NCI-H1930 (cell line): ENCODE results near the gene PON2.
"Not testable (repeated sequence)": the region's sequence is repeated elsewhere in the genome, so short reads cannot be mapped to it uniquely, and the experiment has no call there.

Source experiments
- DNase-seq, 2 experiments: peaks; one replicate each; lab custom pipeline; 2025; lab: John Stamatoyannopoulos, UW

PON2 gene

DNA sequence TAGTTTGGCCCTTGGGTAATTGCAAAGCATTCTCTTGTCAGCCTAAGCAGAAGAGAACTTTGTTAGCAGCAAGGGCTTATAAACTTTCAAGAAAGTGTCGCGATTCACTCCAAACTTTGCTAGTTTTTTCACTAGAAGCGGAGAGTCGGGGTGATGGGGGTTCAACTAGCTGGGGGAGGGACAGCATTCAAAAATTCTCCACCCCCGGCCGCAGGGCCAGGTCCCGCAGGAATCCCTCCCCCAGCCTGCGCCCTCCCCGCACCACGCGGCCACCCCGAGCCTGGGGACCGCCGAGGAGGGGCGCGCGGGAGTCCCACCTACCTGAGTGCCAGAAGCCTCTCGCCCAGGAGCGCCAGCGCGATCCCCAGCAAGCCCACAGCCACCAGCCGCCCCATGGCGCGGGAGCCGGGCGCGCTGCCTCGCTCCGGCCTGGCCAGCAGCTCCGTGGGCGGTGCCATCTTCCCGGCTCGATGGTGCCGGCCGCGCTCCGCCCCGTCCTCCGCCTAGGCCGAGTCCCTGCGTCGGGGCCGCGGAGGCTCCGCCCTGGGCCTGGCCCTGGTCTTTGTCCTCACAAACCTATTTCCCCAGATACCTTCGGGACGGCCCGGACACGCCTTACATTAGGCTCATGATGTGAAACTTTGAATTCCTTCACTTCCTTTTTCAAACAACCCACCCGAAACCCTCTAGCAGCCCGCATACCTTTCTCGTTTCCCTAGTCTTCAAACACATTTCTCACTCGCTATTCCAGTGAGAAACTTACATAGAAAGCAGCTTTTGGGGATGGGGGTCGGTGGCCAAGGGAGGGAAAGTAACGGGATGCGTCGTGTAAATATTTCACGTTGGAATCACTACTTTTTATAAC lies at the start of gene PON2:
TSS of gene PON2 (minus strand) at position 472 of the 865 bp plus-strand sequence. CDS start at position 395, 77 bp downstream.
- DNase-seq = peak; percentile 53 to 69

GRCh38 chr7:95482424-95482823 lies 47.6 kb upstream of the PON2 start:
- DNase-seq = no peak

GRCh38 chr7:95481271-95482165 lies 46.7 kb upstream of the PON2 start:
- peak; percentile 73 to 74 for DNase-seq

DNA sequence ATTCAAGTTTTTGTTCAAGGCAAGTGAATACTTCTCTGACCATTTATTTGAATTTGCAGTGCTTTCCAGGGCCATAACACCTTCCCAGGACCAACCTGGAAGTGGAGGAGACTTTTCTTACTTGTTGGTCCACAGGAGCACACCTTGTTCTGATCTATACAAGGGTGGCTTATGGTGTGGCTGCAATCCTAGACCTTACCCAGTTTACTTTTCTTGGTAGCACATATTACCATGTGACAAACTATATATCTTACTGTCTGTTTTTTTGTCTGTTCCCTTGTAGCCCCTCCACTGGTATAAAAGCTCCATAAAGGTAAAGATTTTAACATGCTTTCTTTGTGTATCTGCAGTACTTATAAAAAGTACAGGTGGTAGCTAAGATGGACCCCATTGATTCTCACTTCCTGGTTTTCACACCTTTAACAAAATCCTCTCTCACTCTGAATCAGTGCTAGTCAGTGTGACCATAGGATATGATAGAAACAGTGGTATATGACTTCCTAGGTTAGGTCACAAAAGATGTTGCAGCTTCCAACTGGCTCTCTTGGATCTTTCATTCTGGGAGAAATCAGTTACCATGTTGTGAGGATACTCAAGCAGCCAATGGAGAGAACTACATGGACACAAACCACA lies 45.3 kb upstream of the PON2 start:
- DNase-seq = no peak

- DNase-seq = peak; percentile 74 to 78
Measured at GRCh38 chr7:95478272-95479037, 43.6 kb upstream of the PON2 start.

GRCh38 chr7:95476904-95477594 lies 42.2 kb upstream of the PON2 start:
- DNase-seq = peak; percentile 81 to 90

DNA sequence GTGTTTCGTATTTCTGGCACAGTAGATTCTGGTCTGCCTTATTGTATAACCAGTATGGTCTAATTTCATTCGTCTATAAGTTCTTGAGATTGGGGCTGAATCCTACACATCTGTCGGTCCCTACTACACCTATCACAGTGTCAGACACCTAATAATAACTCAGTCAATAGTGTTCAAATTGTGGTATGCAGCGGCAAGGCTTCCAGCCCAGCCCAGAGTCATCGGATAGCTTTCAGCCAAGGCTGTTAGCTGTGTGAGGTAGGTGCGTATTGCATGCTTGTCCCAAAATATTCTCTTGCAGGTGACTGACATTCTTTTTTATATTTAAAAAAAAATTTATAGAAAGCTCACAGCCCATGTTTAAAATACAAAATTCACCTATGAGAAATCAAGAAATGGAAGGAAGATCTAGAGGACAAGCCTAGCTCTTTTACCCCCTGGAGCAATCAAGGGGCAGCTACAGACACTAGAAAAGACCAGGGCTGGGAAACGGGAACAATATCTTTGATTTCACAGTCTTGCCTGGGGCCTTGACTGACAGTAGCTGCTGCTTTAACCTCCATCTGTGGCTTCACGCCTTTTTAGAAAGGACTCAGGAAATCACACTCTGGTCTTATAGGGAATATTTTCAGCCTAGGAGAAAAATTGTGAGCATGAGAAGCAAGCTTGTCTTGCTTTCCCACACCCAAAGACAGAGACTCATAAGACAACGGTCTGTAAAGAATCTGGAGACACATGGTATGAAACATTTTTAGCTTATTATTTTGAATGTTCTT lies 41.4 kb upstream of the PON2 start:
- peak in 1 of 2 experiments; percentile 33 for DNase-seq

DNA sequence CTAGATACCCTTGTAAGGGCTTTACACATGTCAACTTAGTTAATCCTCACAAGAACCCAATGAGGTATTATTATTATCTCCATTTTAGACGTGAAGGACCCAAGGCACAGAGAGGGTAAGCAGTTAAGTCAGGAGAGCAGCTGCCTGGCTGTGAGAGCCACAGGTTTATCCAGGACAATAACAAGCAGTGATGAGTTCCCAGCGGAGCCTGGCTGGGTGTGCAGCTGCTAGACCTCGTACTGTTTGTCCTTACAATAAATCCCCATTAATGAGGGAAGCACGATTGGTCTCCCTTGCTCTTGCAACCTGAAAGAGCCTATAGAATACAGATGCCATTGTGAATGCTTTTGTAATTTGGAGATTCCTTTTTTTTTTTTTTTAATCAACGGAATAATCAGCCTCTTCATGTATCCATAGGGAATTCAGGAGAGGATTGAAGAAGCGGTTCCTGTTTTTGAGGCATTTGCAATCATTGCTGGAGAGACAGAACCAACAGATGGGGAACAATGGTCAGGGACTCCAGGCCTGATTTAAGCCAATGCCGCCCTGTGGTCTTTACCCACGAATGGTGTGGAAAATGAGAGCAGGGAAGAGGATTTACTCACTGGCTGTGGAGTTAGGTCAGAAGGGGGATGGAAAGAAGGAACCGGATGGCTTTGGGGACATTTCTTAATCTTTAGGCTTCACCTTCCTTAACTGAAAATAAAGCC lies 38.6 kb upstream of the PON2 start:
- DNase-seq = peak; percentile 90 to 98

DNA sequence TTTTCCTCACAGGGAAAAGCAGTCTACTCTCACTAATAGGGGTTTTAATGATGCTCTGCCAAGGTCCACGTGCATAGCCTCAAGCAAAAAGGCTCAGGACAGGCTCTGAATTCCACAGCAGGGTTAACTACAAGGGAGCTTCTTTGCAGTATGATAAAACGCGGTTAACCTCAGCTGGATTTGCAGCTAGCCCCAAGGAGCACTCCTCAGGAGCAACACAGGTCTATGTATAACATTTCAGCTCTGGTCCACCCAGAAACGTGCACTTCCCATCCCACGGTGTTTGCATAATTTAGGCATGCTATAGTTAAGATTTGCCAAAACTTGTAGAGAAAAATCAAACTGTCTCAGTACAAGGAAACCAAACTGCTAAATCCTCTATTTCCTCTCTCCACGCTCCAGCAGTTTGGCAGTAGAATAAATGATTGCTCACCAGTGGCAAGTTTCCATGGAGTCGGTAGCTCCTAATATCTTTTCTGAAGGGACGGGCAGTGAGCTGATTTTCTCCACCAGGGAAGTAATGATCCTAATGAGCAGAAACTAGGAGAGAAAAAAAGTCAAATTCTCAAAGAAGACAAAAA lies 37.8 kb upstream of the PON2 start:
- no peak for DNase-seq

DNA sequence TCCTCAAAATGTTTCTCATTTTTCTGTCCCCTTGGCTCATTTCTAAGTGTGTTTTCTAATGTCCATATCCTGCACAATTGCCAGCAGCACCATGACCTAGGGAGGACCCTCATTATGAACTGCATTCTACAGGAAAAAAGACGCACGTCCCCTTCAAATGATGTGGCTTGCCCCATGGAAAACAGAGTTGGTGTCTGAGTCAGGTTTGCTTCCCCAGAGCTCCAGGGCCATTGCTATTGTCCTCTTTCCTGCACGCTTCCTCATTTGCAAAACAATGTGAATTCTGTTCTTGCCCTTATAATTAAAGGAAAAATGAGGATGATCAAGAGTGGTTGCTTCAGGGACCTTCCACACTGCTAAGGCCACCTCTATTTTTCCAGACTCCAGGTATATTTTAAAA lies 36.2 kb upstream of the PON2 start:
- peak; percentile 61 to 75 for DNase-seq

DNA sequence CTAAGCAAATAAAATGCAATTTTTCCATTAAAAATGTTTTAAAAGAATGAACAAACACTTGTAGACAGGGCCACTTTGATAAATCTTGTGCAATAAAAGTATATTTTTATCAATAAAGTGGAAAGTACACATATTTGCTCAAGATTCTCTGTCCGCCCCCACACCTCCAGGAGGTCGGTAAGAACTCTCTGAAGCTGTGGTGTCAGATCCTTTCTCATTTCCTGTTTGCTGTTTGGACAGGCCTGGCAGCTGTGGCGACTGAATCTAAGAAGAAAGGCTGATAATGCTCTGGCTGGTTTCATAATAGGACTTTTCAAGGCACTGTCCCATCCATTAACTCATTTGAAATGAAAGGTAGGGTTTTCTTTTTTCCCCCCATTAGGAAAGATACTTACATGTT lies 35.6 kb upstream of the PON2 start:
- peak; percentile 87 to 93 for DNase-seq

DNA sequence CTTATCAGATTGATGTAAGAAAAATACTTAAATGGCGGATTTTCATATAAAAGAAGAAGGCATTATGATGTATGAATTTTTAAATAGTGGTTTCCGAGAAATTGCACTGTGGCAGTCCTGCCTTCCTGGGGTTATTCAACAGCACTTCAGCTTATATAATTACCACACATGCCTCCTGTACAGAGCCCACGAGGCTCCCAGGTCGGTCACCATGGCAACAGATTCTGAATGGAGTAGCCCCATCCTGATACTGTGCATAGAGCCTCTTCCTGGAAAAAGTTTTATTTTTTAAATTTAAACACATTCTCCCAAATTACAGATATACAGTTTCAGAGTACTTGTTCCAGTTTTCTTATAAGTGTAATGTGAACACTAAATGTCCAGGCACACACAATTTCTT lies 35.0 kb upstream of the PON2 start:
- peak; percentile 93 for DNase-seq

GRCh38 chr7:95469187-95469586 lies 34.4 kb upstream of the PON2 start:
- DNase-seq = peak in 1 of 2 experiments; percentile 47

- DNase-seq = no peak
Measured at GRCh38 chr7:95467912-95468607, 33.2 kb upstream of the PON2 start.

DNA sequence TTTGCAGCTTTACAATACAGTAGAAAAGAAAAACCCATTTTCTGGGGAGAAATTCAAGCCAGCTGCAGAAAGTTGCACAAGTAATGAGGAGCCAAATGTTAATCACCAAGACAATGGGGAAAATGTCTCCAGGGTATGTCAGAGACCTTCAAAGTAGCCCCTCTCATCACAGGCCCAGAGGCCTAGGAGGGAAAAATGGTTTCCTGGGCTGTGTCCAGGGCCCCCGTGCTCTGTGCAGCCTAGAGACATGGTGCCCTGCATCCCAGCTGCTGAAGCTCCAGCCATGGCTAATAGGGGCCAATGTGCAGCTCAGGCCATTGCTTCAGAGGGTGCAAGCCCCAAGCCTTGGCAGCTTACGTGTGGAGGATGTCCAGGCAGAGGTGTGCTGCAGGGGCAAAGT lies 25.8 kb upstream of the PON2 start:
- not testable (repeated sequence) for DNase-seq

GRCh38 chr7:95457947-95458346 lies 23.1 kb upstream of the PON2 start:
- DNase-seq = no peak

DNA sequence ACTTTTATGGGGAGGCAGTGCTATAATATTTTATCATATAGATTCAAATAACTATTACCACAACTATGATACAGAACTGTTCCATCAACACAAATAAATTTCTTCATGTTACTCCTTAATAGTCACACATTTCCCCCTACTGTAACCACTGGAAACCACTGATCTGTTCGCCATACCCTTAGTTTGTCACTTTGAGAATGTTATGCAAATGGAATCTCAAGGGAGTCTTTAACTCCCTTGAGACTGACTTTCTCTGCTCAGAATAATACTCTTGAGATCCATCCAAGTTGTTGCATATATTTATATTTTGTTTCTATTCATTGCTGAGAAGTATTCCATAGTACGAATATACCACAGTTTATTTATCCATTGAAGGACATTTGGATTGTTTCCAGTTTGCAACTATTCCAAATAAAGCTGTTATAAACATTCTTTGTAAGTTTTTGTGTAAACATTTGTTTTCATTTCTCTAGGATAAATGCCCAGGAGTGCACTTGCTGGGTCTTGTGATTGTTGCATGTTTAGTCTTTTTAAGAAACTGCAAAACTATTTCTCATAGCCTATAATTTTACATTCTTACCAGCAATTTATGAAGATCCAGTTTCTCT lies 19.7 kb upstream of the PON2 start:
- DNase-seq = no peak

DNA sequence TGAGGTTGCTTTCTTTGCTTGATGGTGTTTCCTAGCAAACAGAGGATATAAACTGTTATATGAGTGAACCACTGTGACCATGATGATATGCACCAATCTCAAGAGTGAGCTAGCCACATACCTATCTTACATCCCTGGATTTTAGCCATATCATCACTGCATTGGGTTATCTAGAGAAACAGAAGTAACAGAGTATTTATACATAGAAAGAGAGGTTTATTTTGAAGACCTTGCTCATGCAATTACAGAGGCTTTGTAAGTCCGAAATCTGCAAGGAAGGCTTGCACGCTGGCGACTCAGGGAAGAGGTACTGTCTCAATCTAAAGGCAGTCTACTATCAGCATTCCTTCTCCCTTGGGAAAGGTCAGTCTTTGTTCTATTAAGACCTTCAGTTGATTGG lies 11.8 kb upstream of the PON2 start:
- no peak for DNase-seq
